ENCODE results near the gene SYCE1. TPM values are rescaled to one million over a fixed set of nuclear protein-coding genes. Genes with fewer than 3 reads are reported as not detected.

Gene SYCE1
- total RNA-seq, 6 donors from 2014 or later = 1.0 to 21.0 TPM; not detected in 4

- H3K4me3 ChIP-seq = peak overlapping the region in 3 of 4 donors; percentile 2 to 35 (median 29)
- H3K9me3 ChIP-seq = peaks cover 0 to 6% (median 2%) of the 10 kb centered on the region in 4 donors
- H3K36me3 ChIP-seq = no peaks in the 10 kb centered on the region
- H3K27me3 ChIP-seq = peaks cover 0 to 35% (median 13%) of the 10 kb centered on the region in 4 donors
- H3K4me1 ChIP-seq = peaks cover 5 to 25% (median 16%) of the 10 kb centered on the region in 4 donors
- 7 to 42% methylated on average over 26 to 37 of the region's 37 CpGs for WGBS, 2 donors
- TF ChIP-seq CTCF (IDR thresholded peaks at IDR 0.05) = no peak
- no peak for TF ChIP-seq POLR2AphosphoS5 (IDR thresholded peaks at IDR 0.05)
- TF ChIP-seq POLR2A (IDR thresholded peaks at IDR 0.05) = no peak
- no peak for TF ChIP-seq EP300 (IDR thresholded peaks at IDR 0.05)
- ATAC-seq (ENCODE audit: low FRiP score in 2 of 2) (peak; percentile 4 to 55), DNase-seq (peak in 1 of 2 donors; percentile 75)
- no peak overlapping the region for H3K27ac ChIP-seq
These were observed 36.4 kb downstream of the SYCE1 start for GRCh38 chr10:133528845-133529575.

- peaks cover 5 to 12% (median 8%) of the 10 kb centered on the region in 4 donors for H3K9me3 ChIP-seq
- H3K36me3 ChIP-seq = no peaks in the 10 kb centered on the region
- peaks cover 5 to 25% (median 16%) of the 10 kb centered on the region in 4 donors for H3K4me1 ChIP-seq
- DNase-seq (peak in 1 of 2 donors; percentile 81), ATAC-seq (ENCODE audit: low FRiP score in 2 of 2) (peak in 1 of 2 donors; percentile 23)
- peak overlapping the region in 3 of 4 donors; percentile 2 to 35 (median 29) for H3K4me3 ChIP-seq
- no peak for TF ChIP-seq POLR2AphosphoS5 (IDR thresholded peaks at IDR 0.05)
- no peak for TF ChIP-seq POLR2A (IDR thresholded peaks at IDR 0.05)
- TF ChIP-seq CTCF (IDR thresholded peaks at IDR 0.05) = no peak
- TF ChIP-seq EP300 (IDR thresholded peaks at IDR 0.05) = no peak
- no peak overlapping the region for H3K27ac ChIP-seq
- H3K27me3 ChIP-seq = peaks cover 0 to 35% (median 13%) of the 10 kb centered on the region in 4 donors
- WGBS, 2 donors = 17 to 51% methylated on average over 11 to 49 of the region's 50 CpGs
These were observed 37.0 kb downstream of the SYCE1 start for GRCh38 chr10:133528296-133528844.

GRCh38 chr10:133527771-133528271 is 37.6 kb downstream of the SYCE1 start:
- H3K9me3 ChIP-seq = peaks cover 9 to 14% (median 11%) of the 10 kb centered on the region in 4 donors
- H3K27ac ChIP-seq = no peak overlapping the region
- no peaks in the 10 kb centered on the region for H3K36me3 ChIP-seq
- ATAC-seq (ENCODE audit: low FRiP score in 2 of 2) = no peak
- 22 to 36% methylated on average over 34 to 36 of the region's 51 CpGs for WGBS, 2 donors
- TF ChIP-seq POLR2AphosphoS5 (IDR thresholded peaks at IDR 0.05) (no peak), CTCF (IDR thresholded peaks at IDR 0.05) (no peak), POLR2A (IDR thresholded peaks at IDR 0.05) (no peak), EP300 (IDR thresholded peaks at IDR 0.05) (no peak)
- peak overlapping the region in 3 of 4 donors; percentile 2 to 35 (median 29) for H3K4me3 ChIP-seq
- H3K27me3 ChIP-seq = peaks cover 0 to 35% (median 13%) of the 10 kb centered on the region in 4 donors
- peaks cover 5 to 25% (median 16%) of the 10 kb centered on the region in 4 donors for H3K4me1 ChIP-seq
- DNase-seq = peak in 1 of 2 donors; percentile 79

- TF ChIP-seq EP300 (IDR thresholded peaks at IDR 0.05) = no peak
- TF ChIP-seq CTCF (IDR thresholded peaks at IDR 0.05) = no peak
- no peak for TF ChIP-seq POLR2A (IDR thresholded peaks at IDR 0.05)
- Histone ChIP-seq H3K27me3 (peaks cover 0 to 35% (median 13%) of the 10 kb centered on the region in 4 donors), H3K36me3 (no peaks in the 10 kb centered on the region), H3K27ac (no peak within 1 kb of the TSS), H3K4me1 (peaks cover 5 to 25% (median 16%) of the 10 kb centered on the region in 4 donors), H3K4me3 (peak within 1 kb of the TSS in 3 of 4 donors; percentile 2 to 35 (median 29)), H3K9me3 (peaks cover 9 to 14% (median 11%) of the 10 kb centered on the region in 4 donors)
- 79 to 85% methylated on average over 13 to 15 of the region's 16 CpGs for WGBS, 2 donors
- DNase-seq (peak in 1 of 2 donors; percentile 51), ATAC-seq (ENCODE audit: low FRiP score in 2 of 2) (no peak)
These were observed 38.3 kb downstream of the SYCE1 start, which contains the start of gene CYP2E1 for GRCh38 chr10:133526957-133527588. CYP2E1 (plus strand) TSS chr10:133527363; CDS start chr10:133527396, 33 bp downstream.
